NCI-H345 (cell line): ENCODE measurements around the gene NRGN.

Experiments used
- DNase-seq: peaks from one replicate; lab custom pipeline; 2025; lab: John Stamatoyannopoulos, UW

The NRGN gene

GRCh38 chr11:124740277-124740882, 638 bp downstream of the NRGN start:
- peak; percentile 46 for DNase-seq

GRCh38 chr11:124742555-124742954, 2.8 kb downstream of the NRGN start:
- DNase-seq: no peak

GRCh38 chr11:124743050-124743449, 3.3 kb downstream of the NRGN start:
- no peak for DNase-seq

GRCh38 chr11:124745270-124745834, 5.6 kb downstream of the NRGN start:
- DNase-seq: no peak

- DNase-seq: no peak
These were observed 6.3 kb downstream of the NRGN start for GRCh38 chr11:124745835-124746620.

DNA sequence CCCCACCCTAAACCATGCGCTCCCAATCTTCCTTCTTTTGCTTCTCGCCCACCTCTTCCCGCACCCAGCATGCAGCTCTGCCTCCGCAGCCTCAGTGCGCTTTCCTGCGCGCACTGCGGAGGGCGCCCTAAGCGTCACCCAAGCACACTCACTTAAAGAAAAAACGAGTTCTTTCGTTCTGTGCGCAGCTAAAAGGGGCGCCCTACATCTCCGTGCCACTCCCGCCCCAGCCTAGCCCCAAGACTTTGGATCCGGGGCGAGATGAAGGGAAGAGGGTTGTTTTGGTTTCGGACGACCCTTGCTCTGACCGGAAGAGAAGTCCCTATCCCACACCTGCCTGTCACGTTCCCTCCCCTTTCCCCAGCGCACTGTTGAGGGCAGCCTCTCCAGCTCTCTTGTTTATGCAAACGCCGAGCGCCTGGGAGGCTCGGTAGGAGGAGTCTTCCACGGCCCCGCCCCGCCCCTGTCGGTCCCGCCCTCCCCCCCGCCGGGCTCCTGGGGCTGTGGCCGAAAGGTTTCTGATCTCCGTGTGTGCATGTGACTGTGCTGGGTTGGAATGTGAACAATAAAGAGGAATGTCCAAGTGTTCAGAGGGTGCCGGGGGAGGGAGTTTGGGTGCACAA, 7.0 kb downstream of the NRGN start:
- DNase-seq: peak; percentile 43

DNA sequence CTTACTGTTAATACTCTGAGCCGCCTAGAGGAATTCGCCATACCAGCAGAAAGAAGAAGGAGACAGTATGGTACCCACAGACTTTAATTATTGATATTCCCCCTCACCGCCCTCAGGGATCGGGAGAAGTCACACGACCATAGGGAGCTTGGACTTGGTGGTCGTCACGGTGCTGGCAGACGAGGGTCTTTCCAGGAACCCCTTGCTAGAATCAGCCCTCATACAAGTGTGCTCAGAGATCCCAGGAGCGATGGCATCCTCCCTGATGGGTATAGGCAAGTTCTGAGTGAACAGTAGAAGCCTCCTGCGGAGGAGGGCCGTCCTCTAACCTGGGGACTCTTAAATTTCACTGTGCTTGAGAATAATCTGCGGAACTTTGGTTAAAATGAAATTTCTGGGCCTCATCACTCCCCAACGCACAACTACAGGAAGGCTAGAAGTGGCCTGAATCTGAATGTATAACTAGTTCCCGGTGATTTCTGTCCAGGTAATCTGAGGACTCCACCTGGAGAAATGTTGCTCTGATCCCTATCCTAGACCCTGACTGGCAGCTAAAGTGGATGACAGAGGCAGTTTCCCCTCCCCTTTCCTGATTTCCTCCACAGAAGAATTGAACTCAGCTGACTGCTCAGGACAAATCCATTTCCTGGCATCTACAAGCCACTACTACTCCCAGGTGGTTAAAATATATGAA, 7.8 kb downstream of the NRGN start:
- no peak for DNase-seq

DNA sequence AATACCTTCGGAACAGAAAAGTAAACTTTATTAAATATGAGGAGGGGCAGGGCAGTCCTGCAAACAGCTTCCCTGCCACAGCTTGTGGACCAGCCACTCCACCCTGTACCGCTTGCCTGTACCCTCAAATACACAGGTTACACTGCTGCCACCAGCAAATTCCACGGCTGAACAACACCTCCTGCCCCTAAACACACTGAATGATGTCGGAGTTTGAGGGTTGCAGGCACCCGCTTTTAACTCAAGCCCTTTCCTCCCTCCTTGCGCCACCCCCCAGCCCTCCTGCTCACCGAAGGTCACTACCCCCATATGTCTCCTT, 8.3 kb downstream of the NRGN start:
- no peak for DNase-seq

GRCh38 chr11:124748481-124749343, 9.0 kb downstream of the NRGN start:
- DNase-seq: no peak

DNA sequence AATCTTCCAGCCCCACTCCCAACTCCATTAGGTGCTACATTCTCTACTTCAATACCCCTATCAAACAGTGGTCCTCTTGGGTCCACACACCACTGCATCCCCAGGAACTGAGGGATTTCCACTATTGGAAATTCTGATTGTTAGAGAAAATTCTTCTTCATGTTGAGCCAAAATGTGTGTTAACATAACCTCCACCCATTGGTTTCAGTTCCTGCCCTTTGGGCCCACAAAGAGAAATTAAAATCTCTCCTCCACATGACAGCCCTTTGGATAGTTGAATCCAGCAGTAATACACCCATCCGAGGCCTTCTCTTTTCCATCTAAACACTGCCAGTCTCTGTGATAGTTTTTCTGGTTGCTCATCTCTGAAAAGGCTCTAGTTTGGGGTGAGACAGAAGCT, 10.2 kb downstream of the NRGN start:
- DNase-seq: no peak

DNA sequence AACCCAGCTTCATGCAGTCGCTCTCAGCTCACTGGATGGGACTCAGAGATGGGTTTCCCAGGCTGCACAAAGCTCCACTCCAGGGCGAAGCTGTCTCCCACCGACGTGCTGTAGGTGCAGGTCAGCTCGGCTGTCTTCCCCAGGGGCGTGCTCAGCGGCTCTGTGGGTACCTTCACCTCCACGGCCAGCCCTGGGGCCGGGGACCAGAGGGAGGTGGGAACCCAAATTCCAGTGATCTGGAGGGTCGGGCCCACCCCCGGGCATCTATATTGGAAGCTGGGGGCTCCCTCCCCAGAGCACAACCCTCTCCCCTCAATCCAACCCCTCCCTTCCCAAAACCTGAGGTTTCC, 11.6 kb downstream of the NRGN start:
- DNase-seq: no peak

DNA sequence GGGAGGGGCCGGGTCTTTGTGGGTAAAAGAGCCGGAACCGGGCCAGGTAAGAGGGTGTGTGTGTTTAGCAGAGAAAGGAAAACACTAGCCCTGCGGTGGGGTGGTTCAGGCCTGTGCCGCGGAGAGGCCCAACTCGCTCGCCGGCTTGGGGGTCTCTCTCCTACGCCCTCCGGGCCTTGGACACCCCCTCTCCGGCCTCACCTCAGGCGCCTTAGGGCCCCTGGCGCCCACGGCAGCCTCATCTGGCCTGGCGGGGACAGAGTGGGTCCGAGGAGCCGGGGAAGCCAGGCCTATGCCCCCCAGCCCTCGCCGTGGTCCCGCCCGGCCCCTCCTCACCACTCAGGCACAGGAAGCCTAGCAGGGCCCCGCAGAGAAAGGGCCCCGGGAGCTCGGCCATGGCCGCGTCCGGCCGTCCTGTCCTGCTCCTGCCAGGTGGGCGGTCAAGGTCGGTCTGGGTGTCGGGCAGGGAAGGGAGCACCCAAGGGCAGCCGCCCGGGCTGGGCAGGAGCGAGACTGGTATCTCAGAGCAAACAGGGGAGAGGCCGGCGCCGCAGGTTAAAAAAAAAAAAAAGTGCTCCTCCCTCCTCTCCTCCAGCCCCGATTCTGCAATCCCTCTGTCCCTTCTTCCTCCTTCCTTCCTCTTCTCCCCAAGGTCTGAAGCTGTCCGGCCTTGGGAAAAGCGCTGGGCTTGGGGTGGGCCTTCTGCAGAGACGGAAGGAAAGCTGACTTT, 12.2 kb downstream of the NRGN start, which contains the start of gene VSIG2:
TSS of gene VSIG2 (minus strand) at position 515 of the 730 bp plus-strand sequence. CDS start at position 397, 118 bp downstream.
- no peak for DNase-seq

- DNase-seq: no peak
These were observed 12.8 kb downstream of the NRGN start for GRCh38 chr11:124752471-124753102.

DNA sequence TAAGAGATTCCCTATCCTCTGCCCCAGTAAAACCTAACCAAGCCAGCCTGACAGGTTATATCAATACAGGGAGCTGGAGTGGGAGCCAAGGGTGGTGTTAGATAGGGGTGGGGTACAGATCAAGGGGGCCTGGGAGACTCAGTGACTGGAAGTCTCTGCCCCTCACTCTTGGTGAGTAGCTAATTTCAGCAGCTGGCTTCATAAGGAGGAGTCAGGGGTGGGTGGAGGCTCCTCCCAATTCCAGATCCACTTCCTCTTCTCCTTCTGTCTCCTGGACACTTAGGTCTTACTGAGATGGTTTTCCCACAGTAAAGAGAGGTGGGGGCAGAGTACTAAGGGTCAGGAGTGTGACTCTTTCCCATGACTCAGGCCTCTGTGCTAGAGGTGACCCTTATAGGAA, 13.5 kb downstream of the NRGN start:
- no peak for DNase-seq

GRCh38 chr11:124753624-124754023, 13.9 kb downstream of the NRGN start:
- no peak for DNase-seq

- no peak for DNase-seq
These were observed 14.6 kb downstream of the NRGN start for GRCh38 chr11:124754309-124754708.

GRCh38 chr11:124754710-124755109, 15.0 kb downstream of the NRGN start:
- DNase-seq: no peak

DNA sequence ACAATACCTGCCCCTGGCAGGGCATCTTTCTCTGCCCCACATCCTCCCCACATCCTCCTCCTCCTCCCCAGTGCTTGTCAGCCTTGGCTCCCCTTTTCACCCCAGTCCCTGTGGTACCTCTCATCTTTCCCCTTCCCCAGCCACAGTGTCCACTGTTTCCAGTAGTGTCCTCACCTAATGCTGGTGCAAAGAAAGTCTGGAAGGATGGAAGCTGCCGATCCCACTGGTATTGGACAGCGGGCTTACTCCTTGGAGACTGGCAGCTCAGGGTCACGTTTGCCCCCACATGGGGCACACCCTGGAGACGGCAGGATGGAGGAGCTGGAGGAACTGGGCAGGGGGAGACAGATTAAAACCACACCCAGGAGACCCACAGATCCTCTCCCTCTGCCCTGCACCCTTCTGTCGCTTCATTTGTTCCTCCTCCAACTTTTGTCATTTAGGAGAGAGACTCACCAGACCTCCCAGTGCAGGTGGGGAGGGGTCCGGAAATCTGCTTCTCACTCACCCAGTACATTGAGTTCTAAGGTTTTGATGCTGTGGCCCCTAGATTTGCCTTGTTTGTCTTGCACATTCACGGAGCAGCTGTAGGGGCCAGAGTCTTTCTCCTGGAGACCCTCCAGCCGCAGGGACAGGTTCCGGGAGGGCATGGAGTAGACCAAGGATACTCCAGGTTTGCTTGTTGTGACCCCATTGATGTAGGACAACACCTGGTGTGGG, 16.5 kb downstream of the NRGN start:
- DNase-seq: no peak

GRCh38 chr11:124756753-124757227, 17.0 kb downstream of the NRGN start:
- DNase-seq: no peak

DNA sequence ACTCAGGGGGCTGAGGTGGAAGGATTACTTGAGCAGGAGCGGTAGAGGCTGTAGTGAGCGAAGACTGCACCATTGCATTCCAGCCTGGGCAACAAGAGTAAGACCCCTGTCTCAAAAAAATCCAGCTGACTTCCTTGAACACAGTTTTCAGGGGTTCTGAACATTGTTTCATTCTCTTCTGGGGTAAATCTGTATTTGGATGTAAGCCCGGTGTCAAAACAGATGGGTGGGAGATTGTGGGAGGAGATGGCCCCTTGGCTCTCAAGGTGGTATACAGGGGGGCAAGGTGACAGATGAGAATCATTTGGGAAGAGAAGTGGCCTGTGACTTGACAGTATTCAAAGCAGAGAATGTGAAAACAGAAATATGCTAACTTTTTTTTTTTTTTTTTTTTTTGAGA, 17.6 kb downstream of the NRGN start:
- no peak for DNase-seq
